HG03520 (cell line): ENCODE results near the gene ZNF620.
"Not testable (repeated sequence)": the region's sequence is repeated elsewhere in the genome, so short reads cannot be mapped to it uniquely, and the experiment has no call there.

Experiments
- ATAC-seq: cut with Tn5 transposase; IDR thresholded peaks from one replicate; pipeline ENCODE4 v1.9.1; 2021; ENCODE audit warnings: mild to moderate bottlenecking, moderate library complexity; ENCODE audit not compliant: unreplicated experiment

ZNF620 gene

DNA sequence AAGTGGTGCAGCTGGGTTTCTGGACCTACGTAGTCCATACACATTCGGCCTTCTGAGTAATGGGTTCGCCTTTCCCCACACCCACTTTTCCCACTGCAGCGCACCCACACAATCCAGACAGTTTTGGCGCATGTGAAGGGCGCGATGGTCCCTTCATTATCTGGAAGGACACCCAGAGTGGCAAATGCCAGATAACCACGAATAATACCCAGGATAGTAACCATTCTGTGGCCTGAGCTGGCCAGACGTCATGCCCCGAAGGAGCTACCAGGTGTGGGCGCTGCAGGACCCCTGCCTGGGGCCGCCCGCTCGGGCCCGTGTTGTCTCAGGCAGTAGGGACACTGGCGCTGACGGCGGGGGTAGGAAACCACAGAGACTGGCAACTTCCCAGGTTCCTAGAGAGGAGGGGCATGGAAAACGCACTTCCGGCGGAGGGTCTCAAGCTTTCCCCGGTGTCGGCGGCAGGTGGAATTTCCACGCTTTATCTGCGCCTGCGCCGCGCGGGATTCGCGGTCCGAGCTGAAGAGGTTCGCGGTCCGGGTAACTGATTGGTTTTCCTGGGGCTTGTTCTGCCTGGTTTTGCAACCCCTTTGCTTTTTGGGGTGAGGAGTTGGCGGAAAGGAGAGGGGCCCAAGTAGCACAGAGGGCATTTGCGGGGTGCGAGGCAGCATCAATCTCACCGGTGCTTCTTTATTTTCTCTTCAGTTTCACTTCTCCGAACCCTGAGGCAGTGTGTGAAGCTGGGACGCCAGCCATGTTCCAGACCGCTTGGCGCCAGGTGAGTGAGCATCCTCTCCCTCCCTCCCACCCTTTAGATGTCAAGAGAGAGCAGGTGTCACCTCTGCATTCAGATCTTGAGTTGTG is at the start of gene ZNF620:
Gene ZNF620, plus strand, starts transcription at position 441 of the 864 bp plus-strand sequence. Its CDS starts 314 bp downstream, at position 755.
- peak; percentile 77 for ATAC-seq

DNA sequence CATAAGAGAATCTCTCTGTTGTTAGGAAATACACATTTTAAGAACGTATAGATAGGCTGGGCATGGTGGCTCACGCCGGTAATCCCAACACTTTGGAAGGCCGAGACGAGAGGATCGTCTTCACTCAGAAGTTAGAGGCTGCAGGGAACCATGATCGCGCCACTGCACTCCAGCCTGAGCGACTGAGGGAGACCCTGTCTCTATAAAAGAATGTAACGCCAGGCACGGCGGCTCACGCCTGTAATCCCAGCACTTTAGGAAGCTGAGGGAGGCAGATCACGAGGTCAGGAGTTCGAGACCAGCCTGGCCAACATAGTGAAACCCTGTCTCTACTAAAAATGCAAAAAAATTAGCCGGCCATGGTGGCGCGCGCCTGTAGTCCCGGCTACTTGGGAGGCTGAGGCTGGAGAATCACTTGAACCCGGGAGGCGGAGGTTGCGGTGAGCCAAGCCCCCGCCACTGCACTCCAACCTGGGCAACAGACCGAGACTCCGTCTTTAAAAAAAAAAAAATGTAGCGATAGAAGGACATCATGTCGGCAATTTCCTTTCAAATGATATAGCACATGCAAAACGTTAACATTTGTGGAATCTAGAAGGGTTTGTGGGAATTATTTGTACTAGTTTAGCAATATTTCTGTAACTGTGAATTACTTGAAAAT is 49.4 kb upstream of the ZNF620 start:
- no peak for ATAC-seq

- ATAC-seq = peak; percentile 57
Measured at GRCh38 chr3:40456940-40457823, 48.7 kb upstream of the ZNF620 start, which contains the start of gene RPL14. Gene RPL14, plus strand, starts transcription at chr3:40457339. Its CDS starts 133 bp downstream, at chr3:40457472.

GRCh38 chr3:40458473-40458872 is 47.4 kb upstream of the ZNF620 start:
- ATAC-seq = no peak

DNA sequence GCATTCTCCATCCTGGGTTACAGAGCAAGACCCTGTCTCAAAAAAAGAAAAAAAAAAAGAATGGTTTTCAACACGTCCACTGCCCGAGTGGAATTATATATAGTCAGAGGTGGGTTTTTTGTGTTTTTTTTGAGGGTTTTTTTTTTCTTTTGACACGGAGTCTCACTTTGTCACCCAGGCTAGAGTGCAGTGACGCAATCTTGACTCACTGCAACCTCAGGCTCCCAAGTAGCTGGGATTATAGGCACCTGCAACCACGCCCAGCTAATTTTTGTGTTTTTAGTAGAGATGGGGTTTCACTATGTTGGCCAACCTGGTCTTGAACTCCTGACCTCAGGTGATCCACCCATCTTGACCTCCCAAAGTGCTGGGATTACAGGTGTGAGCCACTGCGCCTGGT is 45.4 kb upstream of the ZNF620 start:
- ATAC-seq = not testable (repeated sequence)

DNA sequence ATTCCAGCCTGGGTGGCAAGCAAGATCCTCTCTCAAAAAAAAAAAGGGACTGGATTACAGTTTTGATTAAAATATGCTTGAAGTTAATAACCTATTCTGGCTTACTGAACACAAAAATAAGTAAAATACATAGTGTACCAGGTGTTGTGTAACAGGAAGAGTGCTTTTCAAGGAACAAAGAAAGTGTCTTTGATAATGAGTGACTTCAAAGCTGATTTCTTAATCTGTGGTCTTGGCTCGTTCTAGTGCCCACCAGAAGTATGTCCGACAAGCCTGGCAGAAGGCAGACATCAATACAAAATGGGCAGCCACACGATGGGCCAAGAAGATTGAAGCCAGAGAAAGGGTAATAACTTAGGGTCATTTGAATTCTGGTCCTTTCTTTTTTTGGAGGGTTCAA is 44.7 kb upstream of the ZNF620 start:
- ATAC-seq = no peak

GRCh38 chr3:40462838-40463237 is 43.0 kb upstream of the ZNF620 start:
- ATAC-seq = not testable (repeated sequence)

DNA sequence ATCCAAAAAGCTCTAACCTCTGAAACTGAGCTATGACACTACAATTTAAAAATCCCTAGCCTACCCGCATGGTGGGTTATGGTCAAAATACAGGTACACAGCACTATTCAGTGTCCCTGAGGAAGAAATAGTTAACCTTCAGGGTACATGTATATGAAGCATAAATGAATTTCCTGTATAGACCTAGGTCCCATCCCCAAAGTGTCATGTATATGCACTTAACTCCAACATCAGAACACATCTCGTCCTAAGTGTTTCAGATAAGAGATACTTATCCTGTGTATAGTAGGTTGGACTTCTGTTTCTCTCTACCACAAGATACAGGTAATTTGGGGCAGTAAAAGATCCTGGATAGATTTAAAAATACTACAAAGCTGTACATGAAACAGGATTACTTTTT is 42.3 kb upstream of the ZNF620 start:
- ATAC-seq = no peak

- no peak for ATAC-seq
Measured at GRCh38 chr3:40464339-40465110, 41.3 kb upstream of the ZNF620 start.

- no peak for ATAC-seq
Measured at GRCh38 chr3:40465111-40465407, 40.8 kb upstream of the ZNF620 start.

DNA sequence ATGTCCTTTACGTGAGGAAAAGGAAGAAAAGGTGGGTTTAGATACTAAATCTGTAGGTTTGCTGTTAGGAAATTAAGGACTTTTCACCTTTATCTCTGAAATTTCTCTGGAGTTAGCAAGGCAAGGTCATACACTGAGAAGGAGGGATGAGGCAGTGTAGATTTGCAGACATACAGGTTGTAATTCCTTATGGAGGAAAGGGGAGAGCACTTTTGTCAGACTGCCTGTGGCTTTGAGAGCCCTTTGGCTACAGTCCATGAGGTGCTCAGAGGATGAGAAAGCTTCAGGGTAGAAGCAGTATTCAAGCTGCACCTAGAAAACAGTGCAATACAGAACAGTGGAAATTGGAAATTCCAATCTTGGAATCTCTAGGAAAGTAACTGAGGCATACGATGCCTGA is 40.4 kb upstream of the ZNF620 start:
- no peak for ATAC-seq

- ATAC-seq = no peak
Measured at GRCh38 chr3:40468018-40468417, 37.8 kb upstream of the ZNF620 start.

DNA sequence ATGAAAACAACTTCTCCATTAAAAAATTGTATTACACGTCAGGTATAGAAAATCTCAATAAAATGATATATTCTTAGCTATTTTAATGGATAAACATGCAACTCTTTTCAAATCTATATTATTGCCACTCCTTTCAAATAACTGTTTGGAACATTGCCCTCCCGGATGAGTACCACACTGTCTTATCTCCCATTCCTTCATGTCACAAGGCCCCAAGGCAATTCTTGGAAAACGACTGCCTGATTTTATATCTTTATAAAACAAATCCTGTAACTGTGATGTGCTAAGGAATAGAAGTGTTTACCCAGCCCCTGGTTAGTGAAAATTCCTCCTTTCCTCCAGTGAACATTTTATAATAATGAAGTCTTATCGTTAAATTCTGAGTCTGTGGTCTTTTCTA is 35.1 kb upstream of the ZNF620 start:
- ATAC-seq = no peak

DNA sequence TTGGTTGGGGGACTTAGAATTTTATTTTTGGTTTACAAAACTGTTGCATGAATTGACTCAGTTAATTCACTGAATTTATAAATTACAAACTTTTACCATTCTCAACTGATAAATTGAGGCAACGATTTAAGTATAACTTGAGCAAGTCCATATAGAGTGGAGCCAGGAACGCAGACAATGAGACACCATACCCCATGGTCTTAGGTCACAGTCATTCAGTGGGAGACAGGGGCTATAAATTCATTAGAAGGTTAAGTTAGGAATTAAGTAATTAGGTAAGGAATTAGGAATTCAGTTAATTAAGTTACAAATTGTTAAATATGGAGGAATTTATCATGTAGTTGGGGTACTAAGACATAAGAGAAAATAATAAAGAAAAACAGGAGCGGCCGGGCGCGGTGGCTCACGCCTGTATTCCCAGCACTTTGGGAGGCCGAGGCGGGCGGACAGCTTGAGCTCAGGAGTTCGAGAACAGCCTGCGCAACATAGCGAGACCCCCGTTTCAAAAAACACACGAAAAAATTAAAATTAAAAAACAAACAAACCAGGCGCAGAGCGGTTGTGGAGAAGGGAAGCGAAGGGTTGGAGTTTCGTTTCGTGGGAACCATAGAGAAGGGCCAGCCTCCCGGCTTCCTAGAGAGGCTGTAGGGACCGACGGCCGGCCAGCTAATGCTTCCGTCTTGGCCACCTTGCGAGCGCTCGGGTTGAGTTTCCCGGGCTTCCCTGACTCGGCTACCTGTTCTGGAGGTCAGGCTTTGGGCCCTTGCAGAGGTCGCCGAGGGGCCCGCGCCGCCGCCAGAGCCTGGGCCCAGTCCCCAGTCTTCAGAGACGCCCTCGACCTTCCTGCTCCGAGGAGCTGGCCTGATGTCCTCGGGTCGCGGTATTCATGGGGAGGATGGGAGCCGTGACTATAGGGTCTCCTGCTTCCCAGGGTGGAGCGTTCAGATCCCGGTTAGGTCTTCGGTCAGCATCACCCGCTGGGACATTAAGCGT is 29.1 kb upstream of the ZNF620 start, which contains the start of gene ZNF619:
Gene ZNF619, plus strand, starts transcription at position 645 of the 993 bp plus-strand sequence. CDS start 858 bp downstream, outside the sequence.
- peak; percentile 76 for ATAC-seq

- no peak for ATAC-seq
Measured at GRCh38 chr3:40477666-40478065, 28.2 kb upstream of the ZNF620 start.

DNA sequence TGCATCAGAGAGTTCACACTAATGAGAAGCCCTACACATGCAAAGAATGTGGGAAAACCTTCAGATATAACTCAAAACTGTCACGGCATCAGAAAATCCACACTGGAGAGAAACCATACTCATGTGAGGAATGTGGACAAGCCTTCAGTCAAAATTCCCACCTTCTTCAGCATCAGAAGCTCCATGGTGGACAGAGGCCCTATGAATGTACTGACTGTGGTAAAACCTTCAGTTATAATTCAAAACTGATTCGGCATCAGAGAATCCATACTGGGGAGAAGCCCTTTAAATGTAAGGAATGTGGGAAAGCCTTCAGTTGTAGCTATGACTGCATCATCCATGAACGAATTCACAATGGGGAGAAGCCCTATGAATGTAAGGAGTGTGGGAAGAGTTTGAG is 18.7 kb upstream of the ZNF620 start:
- ATAC-seq = no peak

DNA sequence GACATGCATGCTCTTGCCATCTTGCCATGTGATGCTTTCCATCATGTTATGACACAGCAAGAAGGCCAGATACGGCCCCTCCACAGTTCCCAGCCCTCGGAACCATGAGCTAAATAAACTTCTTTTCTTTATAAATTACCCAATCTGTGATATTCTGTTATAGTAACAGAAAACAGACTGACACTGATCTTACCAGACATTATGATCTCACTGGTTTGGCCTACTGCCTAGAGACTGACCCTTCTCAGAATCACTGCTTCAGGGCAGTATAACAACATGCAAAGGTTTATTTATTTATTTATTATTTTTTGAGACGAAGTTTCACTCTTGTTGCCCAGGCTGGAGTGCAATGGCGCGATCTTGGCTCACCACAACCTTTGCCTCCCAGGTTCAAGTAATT is 14.9 kb upstream of the ZNF620 start:
- ATAC-seq = no peak

DNA sequence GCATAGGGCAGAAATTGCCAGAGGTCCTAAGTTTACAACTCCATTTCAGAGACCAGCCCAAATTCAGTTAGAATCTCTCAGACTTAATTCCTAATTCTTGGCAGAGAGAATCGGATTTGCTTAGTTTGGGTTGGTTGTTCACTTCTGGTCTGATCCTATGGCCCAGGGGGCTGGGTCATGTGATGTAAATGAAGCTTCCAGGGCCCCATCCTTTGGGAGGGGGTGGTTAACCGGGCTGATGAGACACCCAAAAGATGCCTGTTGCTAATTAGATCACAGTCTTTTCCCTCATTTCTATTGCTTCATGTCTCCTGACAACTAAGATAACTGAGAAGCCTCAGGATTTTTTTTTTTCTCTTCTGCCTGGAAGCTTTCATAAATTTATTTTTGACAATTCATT is 11.1 kb upstream of the ZNF620 start:
- no peak for ATAC-seq

DNA sequence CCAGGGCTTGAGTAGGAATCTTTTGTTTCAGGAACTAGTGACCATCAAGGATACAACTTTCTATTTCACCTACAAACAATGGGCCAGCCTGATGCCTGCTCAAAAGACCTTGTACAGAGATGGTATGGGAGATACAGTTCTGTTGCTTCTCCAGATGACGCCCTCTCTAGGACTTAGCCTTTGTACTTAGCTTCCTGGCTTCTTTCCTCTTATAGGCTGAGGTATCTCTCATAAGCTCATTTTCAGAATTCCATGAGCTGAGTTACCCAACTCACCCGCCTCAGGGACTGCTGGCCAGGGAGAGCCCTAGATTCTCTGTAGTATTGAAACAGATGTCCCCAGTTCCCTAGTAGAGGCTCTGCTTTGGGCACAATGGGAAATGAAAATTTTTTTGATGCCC is 8.6 kb upstream of the ZNF620 start:
- ATAC-seq = no peak
